KMS-11 (cell line): Measurements from ENCODE around the gene MAU2.

Experiments
- H2AFZ ChIP-seq: fragments of 200-600 bp; sonication (generic); 2 replicates; pipeline ENCODE4 v1.6.1; 2016; ENCODE audit warnings: antibody characterized with exemption, mixed run types, low read depth
- H3K27ac ChIP-seq: fragments of 200-600 bp; sonication (generic); 2 replicates; pipeline ENCODE4 v1.6.1; 2016; ENCODE audit warnings: mild to moderate bottlenecking, mixed run types
- H3K27me3 ChIP-seq: fragments of 200-600 bp; sonication (generic); 2 replicates; pipeline ENCODE4 v1.6.1; 2017; ENCODE audit warnings: mild to moderate bottlenecking, low read depth, mixed run types, moderate library complexity; ENCODE audit not compliant: insufficient read depth
- H3K36me3 ChIP-seq: fragments of 200-600 bp; sonication (generic); 2 replicates; pipeline ENCODE4 v1.6.1; 2017; ENCODE audit warnings: mild to moderate bottlenecking, mixed run types; ENCODE audit not compliant: insufficient read depth
- H3K4me1 ChIP-seq: fragments of 200-600 bp; sonication (generic); 2 replicates; pipeline ENCODE4 v1.6.1; 2016; ENCODE audit warnings: mild to moderate bottlenecking, low read depth, mixed run types; ENCODE audit not compliant: poor library complexity, severe bottlenecking
- H3K4me2 ChIP-seq: fragments of 200-600 bp; sonication (generic); 2 replicates; pipeline ENCODE4 v1.7.0; 2016; ENCODE audit warnings: mild to moderate bottlenecking, mixed run types
- H3K4me3 ChIP-seq: fragments of 200-600 bp; sonication (generic); IDR thresholded peaks from 2 replicates; pipeline ENCODE4 v1.6.1; 2017; ENCODE audit warnings: low read depth, low read length, mixed read lengths; ENCODE audit not compliant: insufficient read depth
- H3K79me2 ChIP-seq: fragments of 200-600 bp; sonication (generic); 2 replicates; pipeline ENCODE4 v1.6.1; 2016; ENCODE audit warnings: low read depth, mixed run types; ENCODE audit not compliant: insufficient read depth
- H3K9ac ChIP-seq: fragments of 200-600 bp; sonication (generic); 2 replicates; pipeline ENCODE4 v1.6.1; 2016; ENCODE audit warnings: mild to moderate bottlenecking, mixed run types
- H4K20me1 ChIP-seq: fragments of 200-600 bp; sonication (generic); 2 replicates; pipeline ENCODE4 v1.6.1; 2016; ENCODE audit warnings: mild to moderate bottlenecking, mixed run types; ENCODE audit not compliant: insufficient read depth
- TF ChIP-seq, protein P1 (sequence below): fragments of 200-600 bp; sonication (generic); conservative IDR thresholded peaks from 2 replicates; pipeline ENCODE4 v1.6.1; 2017; ENCODE audit warnings: low read depth, mild to moderate bottlenecking, antibody characterized with exemption, low read length, moderate library complexity, mixed read lengths

MAU2 gene

DNA sequence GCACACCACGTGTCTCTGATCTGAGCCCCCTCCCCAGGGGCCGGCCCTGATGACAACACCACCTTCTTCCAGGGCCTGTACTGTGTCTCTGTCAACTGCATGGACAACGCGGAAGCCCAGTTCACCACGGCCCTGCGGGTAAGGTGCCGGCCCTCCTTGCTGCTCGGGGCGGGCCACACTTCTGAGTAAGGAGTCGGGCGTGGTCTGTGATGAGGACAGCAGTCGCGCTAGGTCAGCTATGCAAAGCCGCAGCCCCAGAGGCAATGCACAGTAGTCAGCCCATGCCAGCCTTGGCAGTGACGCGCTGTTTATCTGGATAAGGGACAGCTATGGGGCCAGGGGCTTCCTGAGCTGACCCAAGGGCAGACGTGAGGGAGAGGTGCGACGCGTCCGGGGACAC, 24.6 kb downstream of the MAU2 start:
- H3K9ac ChIP-seq, result no peak overlapping the region
- H3K4me1 ChIP-seq, result no peaks in the 10 kb centered on the region
- no peaks in the 10 kb centered on the region for H4K20me1 ChIP-seq
- H2AFZ ChIP-seq, result no peak overlapping the region
- H3K4me2 ChIP-seq, result no peak overlapping the region
- TF ChIP-seq, protein P1, sequence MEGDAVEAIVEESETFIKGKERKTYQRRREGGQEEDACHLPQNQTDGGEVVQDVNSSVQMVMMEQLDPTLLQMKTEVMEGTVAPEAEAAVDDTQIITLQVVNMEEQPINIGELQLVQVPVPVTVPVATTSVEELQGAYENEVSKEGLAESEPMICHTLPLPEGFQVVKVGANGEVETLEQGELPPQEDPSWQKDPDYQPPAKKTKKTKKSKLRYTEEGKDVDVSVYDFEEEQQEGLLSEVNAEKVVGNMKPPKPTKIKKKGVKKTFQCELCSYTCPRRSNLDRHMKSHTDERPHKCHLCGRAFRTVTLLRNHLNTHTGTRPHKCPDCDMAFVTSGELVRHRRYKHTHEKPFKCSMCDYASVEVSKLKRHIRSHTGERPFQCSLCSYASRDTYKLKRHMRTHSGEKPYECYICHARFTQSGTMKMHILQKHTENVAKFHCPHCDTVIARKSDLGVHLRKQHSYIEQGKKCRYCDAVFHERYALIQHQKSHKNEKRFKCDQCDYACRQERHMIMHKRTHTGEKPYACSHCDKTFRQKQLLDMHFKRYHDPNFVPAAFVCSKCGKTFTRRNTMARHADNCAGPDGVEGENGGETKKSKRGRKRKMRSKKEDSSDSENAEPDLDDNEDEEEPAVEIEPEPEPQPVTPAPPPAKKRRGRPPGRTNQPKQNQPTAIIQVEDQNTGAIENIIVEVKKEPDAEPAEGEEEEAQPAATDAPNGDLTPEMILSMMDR, result no peak
- no peaks in the 10 kb centered on the region for H3K79me2 ChIP-seq
- H3K36me3 ChIP-seq, result no peaks in the 10 kb centered on the region
- H3K27me3 ChIP-seq, result no peaks in the 10 kb centered on the region
- no peak overlapping the region for H3K4me3 ChIP-seq
- no peak overlapping the region for H3K27ac ChIP-seq

DNA sequence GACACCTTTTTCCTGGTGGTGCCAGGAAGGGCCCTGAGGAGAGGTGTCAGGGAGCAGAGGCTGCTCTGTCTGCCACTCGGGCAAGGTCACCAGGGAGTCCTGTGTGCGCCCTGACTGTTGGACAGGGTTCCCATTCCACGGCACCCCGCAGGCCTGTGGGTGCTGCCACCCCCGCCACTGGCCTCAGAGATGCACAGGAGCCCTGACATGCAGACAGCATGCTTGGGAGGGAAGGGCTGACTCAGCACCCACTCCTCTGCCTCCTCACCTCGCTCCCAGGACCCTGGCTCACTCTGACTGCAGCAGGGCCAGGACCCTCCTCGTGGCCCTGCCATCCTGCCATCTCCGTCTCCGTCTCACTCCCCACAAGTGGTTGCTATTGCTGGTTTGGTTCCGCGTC, 25.3 kb downstream of the MAU2 start:
- no peaks in the 10 kb centered on the region for H4K20me1 ChIP-seq
- H3K4me2 ChIP-seq, result no peak overlapping the region
- TF ChIP-seq, protein P1, result no peak
- no peak overlapping the region for H3K4me3 ChIP-seq
- H3K36me3 ChIP-seq, result no peaks in the 10 kb centered on the region
- no peak overlapping the region for H2AFZ ChIP-seq
- no peak overlapping the region for H3K9ac ChIP-seq
- no peaks in the 10 kb centered on the region for H3K79me2 ChIP-seq
- H3K4me1 ChIP-seq, result no peaks in the 10 kb centered on the region
- no peak overlapping the region for H3K27ac ChIP-seq
- H3K27me3 ChIP-seq, result no peaks in the 10 kb centered on the region

DNA sequence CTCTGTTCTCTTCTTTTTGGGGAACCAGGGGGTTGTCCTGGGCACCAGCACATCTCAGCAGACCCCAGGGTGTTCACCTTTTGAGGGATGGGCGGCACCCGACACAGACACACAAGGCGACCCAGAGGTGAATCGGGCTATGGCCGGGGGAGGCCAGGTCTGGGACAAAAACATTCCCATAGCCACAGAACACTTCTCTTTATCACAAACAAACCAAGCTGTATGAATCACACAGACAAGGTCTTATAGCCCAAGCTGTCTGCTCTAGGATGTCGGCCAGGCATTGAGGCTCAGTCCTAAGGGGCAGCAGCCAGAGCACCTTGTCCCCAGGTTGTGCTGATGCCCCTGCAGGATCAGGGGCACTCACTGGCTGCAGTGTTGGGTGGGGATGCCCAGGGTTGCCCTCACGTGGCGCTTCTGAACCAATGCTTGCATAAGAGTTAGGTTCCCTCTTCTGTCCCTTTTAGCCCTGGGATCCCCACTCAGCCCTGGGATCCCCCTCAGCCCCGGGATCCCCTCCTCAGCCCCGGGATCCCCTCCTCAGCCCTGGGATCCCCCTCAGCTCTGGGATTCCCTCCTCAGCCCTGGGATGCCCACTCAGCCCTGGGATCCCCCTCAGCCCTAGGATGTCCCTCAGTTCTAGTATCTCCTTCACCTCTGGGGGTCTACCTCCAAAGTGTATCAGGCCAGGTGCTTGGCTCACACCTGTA, 26.9 kb downstream of the MAU2 start:
- H3K4me1 ChIP-seq, result no peaks in the 10 kb centered on the region
- TF ChIP-seq, protein P1, result no peak
- no peak overlapping the region for H3K4me3 ChIP-seq
- no peak overlapping the region for H3K9ac ChIP-seq
- no peak overlapping the region for H3K27ac ChIP-seq
- H2AFZ ChIP-seq, result no peak overlapping the region
- no peaks in the 10 kb centered on the region for H3K79me2 ChIP-seq
- H3K27me3 ChIP-seq, result no peaks in the 10 kb centered on the region
- H4K20me1 ChIP-seq, result no peaks in the 10 kb centered on the region
- no peaks in the 10 kb centered on the region for H3K36me3 ChIP-seq
- H3K4me2 ChIP-seq, result no peak overlapping the region

GRCh38 chr19:19348266-19348665, 27.6 kb downstream of the MAU2 start:
- H3K36me3 ChIP-seq, result no peaks in the 10 kb centered on the region
- TF ChIP-seq, protein P1, result no peak
- H3K4me2 ChIP-seq, result no peak overlapping the region
- H3K9ac ChIP-seq, result no peak overlapping the region
- H3K27me3 ChIP-seq, result no peaks in the 10 kb centered on the region
- H2AFZ ChIP-seq, result no peak overlapping the region
- no peak overlapping the region for H3K4me3 ChIP-seq
- H4K20me1 ChIP-seq, result no peaks in the 10 kb centered on the region
- H3K79me2 ChIP-seq, result no peaks in the 10 kb centered on the region
- H3K4me1 ChIP-seq, result no peaks in the 10 kb centered on the region
- H3K27ac ChIP-seq, result no peak overlapping the region
